Stimulated activated CD8-positive, alpha-beta memory T cell treated with anti-CD3 and anti-CD28 coated beads, Interleukin-12 subunit alpha, Interleukin-12 subunit beta, amount 100 ng/mL, for 24 hours (primary cell): ENCODE measurements around the gene GCC1.
"Not testable (repeated sequence)": the region's sequence is repeated elsewhere in the genome, so short reads cannot be mapped to it uniquely, and the experiment has no call there.

ENCODE experiments used
- DNase-seq: peaks from one replicate; pipeline ENCODE4 v3.0.0-alpha.2; 2020; ENCODE audit errors: extremely low read depth

GCC1 gene

GRCh38 chr7:127588697-127589482, 3.5 kb upstream of the GCC1 start:
- no peak for DNase-seq

DNA sequence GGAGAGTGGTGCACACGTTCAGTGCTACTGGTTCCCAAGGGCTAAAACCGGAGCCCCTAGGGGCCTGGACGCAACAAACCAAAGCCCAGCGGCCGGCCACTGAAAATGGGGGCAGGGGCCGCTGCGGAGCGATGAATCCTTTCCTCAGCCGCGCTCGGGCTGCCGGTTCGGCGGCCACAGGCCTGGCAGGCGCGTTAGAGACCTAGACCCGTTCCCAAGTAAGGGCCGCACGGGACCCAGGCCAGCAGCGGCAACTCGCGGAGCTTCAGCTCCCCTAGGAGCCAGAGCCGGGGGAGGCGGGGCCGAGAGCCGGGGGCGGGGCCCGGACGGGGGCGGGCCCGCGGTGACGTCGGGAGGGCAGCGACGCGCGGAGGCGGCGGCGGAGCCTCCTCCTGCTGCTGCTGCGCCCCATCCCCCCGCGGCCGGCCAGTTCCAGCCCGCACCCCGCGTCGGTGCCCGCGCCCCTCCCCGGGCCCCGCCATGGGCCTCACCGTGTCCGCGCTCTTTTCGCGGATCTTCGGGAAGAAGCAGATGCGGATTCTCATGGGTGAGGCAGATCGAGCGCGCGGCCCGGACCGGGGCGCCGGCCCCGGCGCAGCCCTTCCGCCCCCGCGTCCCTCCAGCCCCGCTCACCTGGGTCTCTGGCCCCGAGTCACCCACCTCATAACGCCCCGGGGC, 2.8 kb upstream of the GCC1 start, which contains the start of gene ARF5:
Gene ARF5, plus strand, starts transcription at position 393 of the 678 bp plus-strand sequence. Its CDS starts 88 bp downstream, at position 481.
- DNase-seq = peak; percentile 65

GRCh38 chr7:127587663-127588018, 2.2 kb upstream of the GCC1 start:
- DNase-seq = no peak

- DNase-seq = no peak
Observed at GRCh38 chr7:127586346-127586745, 950 bp upstream of the GCC1 start.

DNA sequence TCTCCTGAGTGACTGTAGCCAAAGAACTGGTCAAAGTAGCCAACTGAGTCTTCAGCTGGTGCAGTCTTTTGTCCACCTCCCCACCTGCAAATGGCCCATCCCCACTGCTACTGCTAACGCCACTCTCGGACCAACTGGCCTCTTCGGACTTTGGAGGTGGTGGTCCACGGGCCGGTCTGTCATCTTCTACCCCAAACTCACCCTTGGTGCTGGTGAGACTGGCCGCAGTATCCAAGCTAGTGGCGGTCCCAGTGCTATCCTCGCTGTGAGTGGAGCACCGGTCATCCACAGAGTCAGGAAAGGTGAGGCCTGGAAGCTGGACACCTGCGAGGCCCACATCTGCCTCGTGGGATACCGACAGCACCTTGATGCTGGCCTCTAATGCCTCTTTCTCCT, 750 bp downstream of the GCC1 start:
- no peak for DNase-seq

GRCh38 chr7:127582361-127582760, 3.0 kb downstream of the GCC1 start:
- DNase-seq = no peak

DNA sequence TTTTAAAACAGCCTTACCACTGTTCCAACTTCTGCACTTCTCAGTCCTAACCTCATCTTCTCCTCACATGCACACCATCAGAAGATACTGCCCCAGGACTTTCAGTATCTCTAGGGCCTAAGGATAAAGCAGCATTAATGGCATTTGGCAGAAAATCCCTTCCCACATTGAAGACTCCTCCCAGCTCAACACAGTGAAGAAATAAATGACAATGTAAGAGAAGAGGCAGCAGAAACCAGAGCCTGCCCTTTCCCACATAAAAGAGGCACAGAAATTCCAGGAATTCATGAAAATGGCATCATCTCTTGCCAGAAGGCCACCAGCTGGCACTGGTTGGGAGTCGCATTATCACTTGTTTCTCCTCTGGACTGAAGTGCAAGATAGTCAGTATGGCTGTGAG, 3.7 kb downstream of the GCC1 start:
- DNase-seq = no peak

- DNase-seq = no peak
Observed at GRCh38 chr7:127580612-127581011, 4.8 kb downstream of the GCC1 start.

DNA sequence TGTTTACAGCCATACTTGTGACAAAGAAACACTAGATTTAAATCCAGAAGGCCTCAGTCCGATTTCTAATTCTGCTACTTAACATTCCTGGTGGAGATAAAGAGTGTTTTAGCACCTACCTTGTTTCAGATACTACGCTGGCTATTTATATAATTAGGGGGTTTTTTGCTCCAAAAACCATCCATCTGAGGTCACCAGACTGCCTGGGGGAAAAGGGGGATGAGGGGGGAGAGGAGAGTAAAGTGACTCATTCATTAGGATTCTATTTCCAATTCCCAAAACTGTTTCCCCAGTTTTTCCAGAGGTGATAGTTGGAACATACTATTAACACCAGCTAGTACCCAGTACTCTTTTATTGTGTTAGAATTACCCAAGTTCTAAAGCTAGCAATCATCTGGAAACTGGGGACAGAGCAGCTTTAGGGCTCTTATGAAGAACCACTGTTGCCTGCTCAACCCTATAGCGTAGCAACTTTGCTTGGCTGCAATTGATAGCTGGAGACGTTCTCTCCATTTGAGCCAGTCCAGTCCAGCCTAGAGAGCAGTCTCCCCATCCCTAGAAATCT, 6.6 kb downstream of the GCC1 start:
- DNase-seq = no peak

DNA sequence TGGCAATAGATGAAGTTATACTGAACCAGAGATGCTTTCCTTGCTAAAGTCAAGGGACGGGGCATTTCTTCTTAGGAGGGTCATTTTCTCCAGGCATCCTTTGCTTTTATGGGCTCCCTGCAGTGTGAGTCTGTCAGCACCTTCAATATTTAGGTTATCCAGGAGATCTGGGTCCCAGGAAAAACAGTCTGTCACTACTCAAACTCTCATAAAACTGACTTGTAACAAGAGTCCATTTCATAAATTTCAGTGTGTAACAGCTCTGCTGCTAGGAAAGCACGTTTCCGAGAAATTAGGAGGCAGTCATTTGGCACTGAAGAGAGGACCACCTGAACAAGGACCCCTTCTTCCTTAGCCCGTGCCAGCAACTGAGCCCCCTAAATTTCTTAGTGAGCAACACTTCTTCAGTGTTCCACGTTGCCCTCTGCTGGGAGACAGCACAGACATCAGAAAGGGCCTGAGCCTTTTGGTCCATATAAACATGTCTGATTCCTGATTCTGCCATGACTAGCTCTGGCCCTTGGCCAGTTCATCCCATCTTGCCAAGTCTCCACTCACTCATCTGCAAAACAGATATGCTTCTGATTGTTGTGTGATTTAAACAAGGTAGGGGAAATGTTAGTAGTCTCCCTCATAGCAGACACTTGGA, 7.2 kb downstream of the GCC1 start:
- no peak for DNase-seq

- DNase-seq = no peak
Observed at GRCh38 chr7:127571741-127572505, 13.5 kb downstream of the GCC1 start.

- not testable (repeated sequence) for DNase-seq
Observed at GRCh38 chr7:127568034-127568433, 17.4 kb downstream of the GCC1 start.

- DNase-seq = no peak
Observed at GRCh38 chr7:127566242-127566641, 19.2 kb downstream of the GCC1 start.

- DNase-seq = no peak
Observed at GRCh38 chr7:127557803-127558202, 27.6 kb downstream of the GCC1 start.

- no peak for DNase-seq
Observed at GRCh38 chr7:127556404-127556803, 29.0 kb downstream of the GCC1 start.

DNA sequence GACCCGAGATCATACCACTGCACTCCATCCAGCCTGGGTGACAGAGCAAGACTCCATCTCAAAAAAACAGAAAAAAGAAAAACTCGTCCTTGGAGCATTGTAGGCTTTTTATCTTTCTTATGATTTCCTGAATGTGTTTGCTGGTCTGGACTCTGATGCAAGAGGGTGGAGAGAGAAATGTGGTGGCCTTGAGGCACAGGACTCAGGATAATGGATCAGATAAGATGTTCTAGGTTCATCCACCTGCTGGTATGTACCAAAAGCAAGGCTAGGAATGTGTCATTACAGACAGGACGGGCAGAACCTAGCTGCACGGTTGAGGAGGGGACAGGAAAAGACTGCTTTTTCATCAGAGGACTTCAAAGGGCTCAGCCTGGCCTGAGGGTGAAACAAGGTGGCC, 33.5 kb downstream of the GCC1 start:
- DNase-seq = no peak

DNA sequence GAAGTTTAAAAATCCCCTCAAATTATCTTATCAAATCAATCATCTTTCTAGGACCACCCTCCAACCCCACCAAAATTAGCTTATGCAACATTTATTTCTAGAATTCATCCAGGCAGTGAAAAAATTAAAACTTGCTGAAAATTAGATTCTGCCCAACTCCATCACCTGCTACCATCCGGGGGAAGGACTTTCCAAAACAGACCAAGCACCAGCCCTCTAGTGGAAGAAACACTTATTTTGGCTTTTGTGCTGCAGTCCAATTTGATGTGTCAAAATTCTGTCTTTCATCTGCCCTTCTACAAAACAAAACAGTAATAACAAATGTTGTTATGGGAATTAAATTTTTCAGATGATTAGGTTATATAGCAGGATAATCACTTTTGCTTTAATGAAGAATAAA, 35.1 kb downstream of the GCC1 start:
- DNase-seq = no peak

DNA sequence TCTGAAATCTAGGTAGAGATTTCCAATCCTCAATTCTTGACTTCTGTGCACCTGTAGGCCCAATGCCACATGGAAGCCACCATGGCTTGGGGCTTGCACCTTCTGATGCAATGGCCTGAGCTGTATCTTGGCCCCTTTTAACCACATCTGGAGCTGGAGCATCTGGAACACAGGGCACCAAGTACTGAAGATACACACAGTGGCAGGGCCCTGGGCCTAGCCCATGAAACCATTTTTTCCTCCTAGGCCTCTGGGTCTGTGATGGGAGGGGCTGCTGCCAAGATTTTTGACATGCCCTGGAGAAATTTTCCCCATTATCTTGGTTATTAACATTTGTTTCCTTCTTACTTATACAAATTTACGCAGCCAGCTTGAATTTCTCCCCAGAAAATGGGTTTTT, 39.1 kb downstream of the GCC1 start:
- no peak for DNase-seq

DNA sequence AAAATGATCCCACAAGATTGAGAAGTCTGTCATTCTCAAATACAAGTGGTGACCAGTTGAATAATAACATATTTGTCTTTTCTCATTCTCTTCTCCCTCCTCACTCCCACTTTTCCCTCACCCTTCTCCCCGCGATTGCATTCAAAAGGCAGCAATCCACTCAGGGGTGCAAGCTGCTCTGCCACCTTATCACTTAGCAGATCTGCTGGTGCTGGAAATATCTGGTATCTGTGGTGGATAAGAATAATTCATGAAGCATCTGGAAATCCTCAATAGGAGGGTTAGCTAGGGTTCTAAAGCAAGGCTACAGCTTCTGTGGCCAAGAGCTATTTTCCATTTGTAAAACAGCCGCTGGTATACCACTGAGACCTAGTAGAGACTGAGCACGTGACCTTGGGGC, 43.8 kb downstream of the GCC1 start:
- no peak for DNase-seq

- not testable (repeated sequence) for DNase-seq
Observed at GRCh38 chr7:127540461-127540860, 44.9 kb downstream of the GCC1 start.

DNA sequence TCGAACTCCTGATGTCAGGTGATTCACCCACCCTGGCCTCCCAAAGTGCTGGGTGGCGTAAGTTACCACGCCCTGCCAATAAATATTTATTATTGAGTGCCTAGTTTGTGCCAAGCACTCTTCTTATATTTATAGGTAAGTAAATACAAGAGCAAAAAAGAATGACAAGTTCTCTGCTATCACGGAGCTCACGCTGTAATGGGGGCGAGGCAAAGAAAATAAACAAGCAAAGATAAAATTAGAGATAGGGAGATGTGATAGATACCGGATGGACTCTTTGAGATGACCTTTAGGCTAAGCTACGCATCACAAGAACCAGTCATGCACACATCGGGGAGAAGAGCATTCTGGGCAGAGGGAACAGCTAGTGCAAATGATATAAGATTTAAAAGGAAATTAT, 46.3 kb downstream of the GCC1 start:
- DNase-seq = no peak

DNA sequence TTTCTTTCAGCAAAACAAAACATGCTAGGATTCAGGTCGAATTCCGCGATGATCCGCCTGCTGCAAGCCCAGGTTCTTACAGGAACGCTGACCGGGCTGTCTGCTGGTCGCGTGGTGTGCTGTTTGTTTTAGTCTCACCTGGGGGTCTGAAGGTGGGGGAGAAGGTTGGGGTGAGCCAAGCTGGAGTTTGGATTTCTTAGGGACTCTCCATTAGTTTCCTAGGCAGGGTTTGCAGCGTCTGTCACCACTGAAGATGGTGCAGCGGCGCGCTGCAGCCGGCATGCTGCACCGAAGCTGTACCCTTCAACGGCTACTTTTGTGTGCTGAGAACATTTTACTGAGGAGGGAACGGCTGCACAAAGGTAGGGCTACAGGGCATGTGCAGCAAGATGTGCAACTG, 48.7 kb downstream of the GCC1 start:
- no peak for DNase-seq
